Measurements from ENCODE around the gene STMN3. TPM values are rescaled to one million over a fixed set of nuclear protein-coding genes. Genes with fewer than 3 reads are reported as not detected.

STMN3 gene
- polyA plus RNA-seq, 1 experiment = 21.8 TPM

DNA sequence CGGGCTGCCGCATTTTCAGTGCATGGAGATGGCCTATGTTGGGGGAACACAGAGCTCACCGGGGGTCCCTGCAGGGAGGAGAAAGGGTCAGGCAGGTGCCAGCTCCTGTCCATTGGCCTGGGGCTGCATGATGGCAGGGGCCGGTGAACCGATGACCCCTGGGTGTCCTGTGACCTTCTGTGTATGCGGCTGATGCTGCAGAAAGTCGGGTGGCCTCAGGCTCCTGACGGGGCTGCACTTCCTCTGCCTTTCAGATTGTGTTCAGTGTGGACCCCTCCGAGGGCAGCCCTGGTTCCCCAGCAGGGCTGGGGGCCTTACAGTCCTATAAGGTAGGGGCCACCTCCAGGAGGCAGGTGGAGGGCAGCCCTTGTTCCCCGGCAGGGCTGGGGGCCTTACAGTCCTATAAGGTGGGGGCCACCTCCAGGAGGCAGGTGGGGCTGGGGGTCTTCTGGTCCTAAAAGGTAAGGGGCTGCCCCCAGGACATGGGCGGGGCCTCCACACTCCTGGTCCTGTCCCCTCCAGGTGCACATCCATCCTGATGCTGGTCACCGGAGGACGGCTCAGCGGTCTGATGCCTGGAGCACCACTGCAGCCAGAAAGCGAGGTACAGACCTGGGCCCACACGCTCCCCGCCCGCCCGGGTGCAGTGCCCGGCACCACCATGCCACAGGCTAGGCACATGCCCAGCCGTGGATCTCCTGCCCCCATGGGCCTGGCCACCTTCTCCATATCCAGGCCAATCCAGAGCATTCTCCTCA, 32.2 kb upstream of the STMN3 start:
- Histone ChIP-seq H3K27me3 (ENCODE audit: control insufficient read depth, insufficient read depth, low read length) (no peaks in the 10 kb centered on the region), H3K27ac (ENCODE audit: low read depth, low read length) (no peak overlapping the region), H3K9me3 (ENCODE audit: control insufficient read depth, insufficient read depth, low read length) (peaks cover 16% of the 10 kb centered on the region), H3K4me3 (ENCODE audit: low read depth, low read length) (no peak overlapping the region)
- no peak for DNase-seq (ENCODE audit: low read depth, low spot score)
- POLR2A ChIA-PET = no interaction called here
- CTCF ChIA-PET = no interaction called here
- TF ChIP-seq, protein P1, sequence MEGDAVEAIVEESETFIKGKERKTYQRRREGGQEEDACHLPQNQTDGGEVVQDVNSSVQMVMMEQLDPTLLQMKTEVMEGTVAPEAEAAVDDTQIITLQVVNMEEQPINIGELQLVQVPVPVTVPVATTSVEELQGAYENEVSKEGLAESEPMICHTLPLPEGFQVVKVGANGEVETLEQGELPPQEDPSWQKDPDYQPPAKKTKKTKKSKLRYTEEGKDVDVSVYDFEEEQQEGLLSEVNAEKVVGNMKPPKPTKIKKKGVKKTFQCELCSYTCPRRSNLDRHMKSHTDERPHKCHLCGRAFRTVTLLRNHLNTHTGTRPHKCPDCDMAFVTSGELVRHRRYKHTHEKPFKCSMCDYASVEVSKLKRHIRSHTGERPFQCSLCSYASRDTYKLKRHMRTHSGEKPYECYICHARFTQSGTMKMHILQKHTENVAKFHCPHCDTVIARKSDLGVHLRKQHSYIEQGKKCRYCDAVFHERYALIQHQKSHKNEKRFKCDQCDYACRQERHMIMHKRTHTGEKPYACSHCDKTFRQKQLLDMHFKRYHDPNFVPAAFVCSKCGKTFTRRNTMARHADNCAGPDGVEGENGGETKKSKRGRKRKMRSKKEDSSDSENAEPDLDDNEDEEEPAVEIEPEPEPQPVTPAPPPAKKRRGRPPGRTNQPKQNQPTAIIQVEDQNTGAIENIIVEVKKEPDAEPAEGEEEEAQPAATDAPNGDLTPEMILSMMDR (IDR thresholded peaks at IDR 0.05; ENCODE audit: low read depth, low read length) = no peak

GRCh38 chr20:63682384-63683139, 29.3 kb upstream of the STMN3 start:
- POLR2A ChIA-PET = interaction anchor here (0.6 to 2.3 kb wide), 14 partner anchors 10 to 338 kb away, joined by 3 to 14 read pairs (median 4); partner anchors contain the start of genes ARFRP1, GMEB2, PTK6 and RTEL1
- TF ChIP-seq, protein P1 (IDR thresholded peaks at IDR 0.05; ENCODE audit: low read depth, low read length) = no peak
- Histone ChIP-seq H3K9me3 (ENCODE audit: control insufficient read depth, insufficient read depth, low read length) (peaks cover 16% of the 10 kb centered on the region), H3K27ac (ENCODE audit: low read depth, low read length) (peak overlapping the region; percentile 97), H3K4me3 (ENCODE audit: low read depth, low read length) (no peak overlapping the region), H3K27me3 (ENCODE audit: control insufficient read depth, insufficient read depth, low read length) (no peaks in the 10 kb centered on the region)
- CTCF ChIA-PET = interaction anchor here (1.1 to 1.3 kb wide), 2 partner anchors 145 to 176 kb away, joined by 3 to 4 read pairs; no protein-coding TSS in a partner anchor
- DNase-seq (ENCODE audit: low read depth, low spot score) = peak; percentile 91

DNA sequence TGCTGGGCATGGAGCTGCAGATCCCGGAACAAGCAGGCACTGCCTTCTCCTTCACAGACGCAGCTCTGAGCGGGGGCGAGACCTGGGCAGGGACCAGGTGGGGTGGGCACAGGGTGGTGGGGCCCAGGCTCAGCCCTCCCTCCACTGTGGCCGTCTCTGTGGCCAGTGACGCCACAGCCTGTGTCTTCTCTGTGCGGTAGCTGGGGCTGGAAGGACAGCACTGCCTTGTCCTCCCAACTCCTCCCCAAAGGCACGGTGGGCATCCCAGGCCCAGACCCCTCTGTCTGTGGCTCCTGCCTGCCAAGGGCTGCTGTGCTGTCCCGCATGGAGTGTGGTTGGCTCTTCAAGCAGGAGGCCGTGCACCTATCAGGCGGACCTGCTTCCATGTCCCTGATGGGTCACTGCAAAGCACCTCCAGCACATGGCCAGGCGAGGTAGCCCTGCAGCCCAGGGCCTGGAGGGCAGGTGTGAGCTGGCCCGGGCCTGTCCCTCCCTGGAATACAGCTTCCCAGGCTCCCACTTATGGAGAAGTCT, 28.5 kb upstream of the STMN3 start:
- DNase-seq (ENCODE audit: low read depth, low spot score) = no peak
- H3K4me3 ChIP-seq (ENCODE audit: low read depth, low read length) = no peak overlapping the region
- peak overlapping the region; percentile 97 for H3K27ac ChIP-seq (ENCODE audit: low read depth, low read length)
- peaks cover 16% of the 10 kb centered on the region for H3K9me3 ChIP-seq (ENCODE audit: control insufficient read depth, insufficient read depth, low read length)
- no peaks in the 10 kb centered on the region for H3K27me3 ChIP-seq (ENCODE audit: control insufficient read depth, insufficient read depth, low read length)
- ChIA-PET CTCF (interaction anchor here (1.1 kb wide), 1 partner anchor 177 kb away, joined by 3 read pairs; no protein-coding TSS in a partner anchor), POLR2A (interaction anchor here (0.6 to 2.3 kb wide), 7 partner anchors 10 to 183 kb away, joined by 3 to 14 read pairs (median 3); partner anchors contain the start of genes GMEB2, PTK6, RTEL1 and STMN3)
- TF ChIP-seq, protein P1 (IDR thresholded peaks at IDR 0.05; ENCODE audit: low read depth, low read length) = no peak

DNA sequence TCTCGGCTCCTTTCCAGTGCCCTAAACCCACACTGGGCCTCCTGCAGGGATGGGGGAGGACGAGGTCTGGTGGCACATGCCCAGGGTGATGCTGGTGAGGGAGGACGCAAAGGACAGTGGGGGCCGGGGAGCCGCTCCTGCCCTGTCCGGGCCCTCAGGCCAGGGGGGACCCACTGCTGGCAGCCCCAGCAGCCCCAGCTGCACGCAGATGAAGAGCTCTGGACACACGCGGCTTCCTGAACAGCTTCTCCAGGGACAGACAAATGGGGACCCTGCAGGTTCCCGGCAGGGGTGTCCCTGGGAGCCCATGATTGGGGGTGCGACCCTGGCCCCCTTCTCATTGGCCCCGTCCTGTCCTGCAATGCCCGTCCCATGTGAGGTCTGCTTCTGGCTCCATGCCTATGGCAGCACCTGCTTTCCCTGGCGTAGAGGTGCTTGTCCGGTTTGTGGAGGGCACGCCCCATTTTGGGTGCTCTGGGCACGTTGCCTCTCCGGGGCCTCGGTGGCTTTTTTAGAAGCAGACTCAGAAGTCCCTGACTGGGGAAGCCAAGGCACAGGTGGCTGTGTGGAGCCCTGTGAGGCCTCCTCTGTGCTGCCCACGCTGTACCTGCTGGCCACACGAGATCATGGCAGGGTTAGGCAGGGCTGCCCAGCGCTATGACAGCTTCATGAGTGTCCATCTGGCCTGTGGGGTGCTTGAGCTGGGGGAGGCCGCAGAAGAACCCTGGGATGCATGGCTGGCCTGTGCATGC, 27.8 kb upstream of the STMN3 start:
- ChIA-PET POLR2A (interaction anchor here (0.6 to 2.3 kb wide), 2 partner anchors 23 to 110 kb away, joined by 4 to 14 read pairs; partner anchors contain the start of gene RTEL1), CTCF (no interaction called here)
- Histone ChIP-seq H3K9me3 (ENCODE audit: control insufficient read depth, insufficient read depth, low read length) (peaks cover 16% of the 10 kb centered on the region), H3K4me3 (ENCODE audit: low read depth, low read length) (no peak overlapping the region), H3K27me3 (ENCODE audit: control insufficient read depth, insufficient read depth, low read length) (no peaks in the 10 kb centered on the region), H3K27ac (ENCODE audit: low read depth, low read length) (peak overlapping the region; percentile 97)
- DNase-seq (ENCODE audit: low read depth, low spot score) = no peak
- TF ChIP-seq, protein P1 (IDR thresholded peaks at IDR 0.05; ENCODE audit: low read depth, low read length) = no peak
